ENCODE data around the gene BICDL2. TPM values are rescaled to one million over a fixed set of nuclear protein-coding genes. Genes with fewer than 3 reads are reported as not detected.
"Not testable (repeated sequence)": the region's sequence is repeated elsewhere in the genome, so short reads cannot be mapped to it uniquely, and the experiment has no call there.

BICDL2 gene
- total RNA-seq = not detected in 2 replicates

GRCh38 chr16:3036726-3037315 lies at the start of gene BICDL2:
TSS of gene BICDL2 (minus strand) at chr16:3036944. CDS start at chr16:3035496, 1,448 bp downstream.
- DNase-seq (ENCODE audit: extremely low read depth, low read depth, low spot score) = no peak

GRCh38 chr16:3085868-3086595 lies 49.3 kb upstream of the BICDL2 start:
- DNase-seq (ENCODE audit: extremely low read depth, low read depth, low spot score) = no peak

- DNase-seq (ENCODE audit: extremely low read depth, low read depth, low spot score) = no peak
Observed at GRCh38 chr16:3084969-3085670, 48.4 kb upstream of the BICDL2 start.

GRCh38 chr16:3084491-3084890 lies 47.7 kb upstream of the BICDL2 start:
- no peak for DNase-seq (ENCODE audit: extremely low read depth, low read depth, low spot score)

GRCh38 chr16:3083408-3083807 lies 46.7 kb upstream of the BICDL2 start:
- DNase-seq (ENCODE audit: extremely low read depth, low read depth, low spot score) = not testable (repeated sequence)

- DNase-seq (ENCODE audit: extremely low read depth, low read depth, low spot score) = not testable (repeated sequence)
Observed at GRCh38 chr16:3081957-3082356, 45.2 kb upstream of the BICDL2 start.

- DNase-seq (ENCODE audit: extremely low read depth, low read depth, low spot score) = no peak
Observed at GRCh38 chr16:3080024-3080423, 43.3 kb upstream of the BICDL2 start.

GRCh38 chr16:3076577-3076976 lies 39.8 kb upstream of the BICDL2 start:
- no peak for DNase-seq (ENCODE audit: extremely low read depth, low read depth, low spot score)

- not testable (repeated sequence) for DNase-seq (ENCODE audit: extremely low read depth, low read depth, low spot score)
Observed at GRCh38 chr16:3075946-3076345, 39.2 kb upstream of the BICDL2 start.

GRCh38 chr16:3075523-3075915 lies 38.8 kb upstream of the BICDL2 start:
- no peak for DNase-seq (ENCODE audit: extremely low read depth, low read depth, low spot score)

- DNase-seq (ENCODE audit: extremely low read depth, low read depth, low spot score) = no peak
Observed at GRCh38 chr16:3074860-3075522, 38.2 kb upstream of the BICDL2 start.

- no peak for DNase-seq (ENCODE audit: extremely low read depth, low read depth, low spot score)
Observed at GRCh38 chr16:3073448-3073847, 36.7 kb upstream of the BICDL2 start.

- DNase-seq (ENCODE audit: extremely low read depth, low read depth, low spot score) = not testable (repeated sequence)
Observed at GRCh38 chr16:3072576-3073263, 36.0 kb upstream of the BICDL2 start.

- not testable (repeated sequence) for DNase-seq (ENCODE audit: extremely low read depth, low read depth, low spot score)
Observed at GRCh38 chr16:3072148-3072547, 35.4 kb upstream of the BICDL2 start.

- no peak for DNase-seq (ENCODE audit: extremely low read depth, low read depth, low spot score)
Observed at GRCh38 chr16:3071655-3072054, 34.9 kb upstream of the BICDL2 start.

- DNase-seq (ENCODE audit: extremely low read depth, low read depth, low spot score) = no peak
Observed at GRCh38 chr16:3070608-3071111, 33.9 kb upstream of the BICDL2 start.

GRCh38 chr16:3069146-3069545 lies 32.4 kb upstream of the BICDL2 start:
- DNase-seq (ENCODE audit: extremely low read depth, low read depth, low spot score) = not testable (repeated sequence)

- DNase-seq (ENCODE audit: extremely low read depth, low read depth, low spot score) = no peak
Observed at GRCh38 chr16:3068487-3068886, 31.7 kb upstream of the BICDL2 start.

GRCh38 chr16:3066440-3066748 lies 29.6 kb upstream of the BICDL2 start:
- DNase-seq (ENCODE audit: extremely low read depth, low read depth, low spot score) = no peak

GRCh38 chr16:3065742-3066439 lies 29.1 kb upstream of the BICDL2 start:
- no peak for DNase-seq (ENCODE audit: extremely low read depth, low read depth, low spot score)
